ENCODE measurements around the gene TOM1. TPM values are rescaled to one million over a fixed set of nuclear protein-coding genes. Genes with fewer than 3 reads are reported as not detected.
"Not testable (repeated sequence)": the region's sequence is repeated elsewhere in the genome, so short reads cannot be mapped to it uniquely, and the experiment has no call there.

TOM1 gene
- total RNA-seq, 2 experiments from 2014 or later, result 16.2 to 20.0 TPM

- Mint-ChIP-seq H3K27me3 (peaks cover 6% of the 10 kb centered on the region), H3K27ac (no peak overlapping the region), H3K36me3 (ENCODE audit: low read depth) (no peaks in the 10 kb centered on the region), H3K4me3 (no peak overlapping the region), H3K9me3 (no peaks in the 10 kb centered on the region), H3K4me1 (ENCODE audit: low read depth) (peaks cover 3% of the 10 kb centered on the region)
- intact Hi-C loops (cut with micrococcal nuclease), result no loop called here
- DNase-seq, result no peak
- ChIA-PET CTCF (no interaction called here), POLR2A (interaction anchor here (2.6 kb wide), 1 partner anchor 18 kb away, joined by 6 read pairs; no protein-coding TSS in a partner anchor)
- TF ChIP-seq, protein P1, sequence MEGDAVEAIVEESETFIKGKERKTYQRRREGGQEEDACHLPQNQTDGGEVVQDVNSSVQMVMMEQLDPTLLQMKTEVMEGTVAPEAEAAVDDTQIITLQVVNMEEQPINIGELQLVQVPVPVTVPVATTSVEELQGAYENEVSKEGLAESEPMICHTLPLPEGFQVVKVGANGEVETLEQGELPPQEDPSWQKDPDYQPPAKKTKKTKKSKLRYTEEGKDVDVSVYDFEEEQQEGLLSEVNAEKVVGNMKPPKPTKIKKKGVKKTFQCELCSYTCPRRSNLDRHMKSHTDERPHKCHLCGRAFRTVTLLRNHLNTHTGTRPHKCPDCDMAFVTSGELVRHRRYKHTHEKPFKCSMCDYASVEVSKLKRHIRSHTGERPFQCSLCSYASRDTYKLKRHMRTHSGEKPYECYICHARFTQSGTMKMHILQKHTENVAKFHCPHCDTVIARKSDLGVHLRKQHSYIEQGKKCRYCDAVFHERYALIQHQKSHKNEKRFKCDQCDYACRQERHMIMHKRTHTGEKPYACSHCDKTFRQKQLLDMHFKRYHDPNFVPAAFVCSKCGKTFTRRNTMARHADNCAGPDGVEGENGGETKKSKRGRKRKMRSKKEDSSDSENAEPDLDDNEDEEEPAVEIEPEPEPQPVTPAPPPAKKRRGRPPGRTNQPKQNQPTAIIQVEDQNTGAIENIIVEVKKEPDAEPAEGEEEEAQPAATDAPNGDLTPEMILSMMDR (IDR thresholded peaks at IDR 0.05), result no peak
- ATAC-seq, result no peak
Measured at GRCh38 chr22:35392357-35392756, 92.7 kb downstream of the TOM1 start.

GRCh38 chr22:35393116-35394010, 93.7 kb downstream of the TOM1 start:
- H3K27ac Mint-ChIP-seq, result peak overlapping the region; percentile 8
- peaks cover 6% of the 10 kb centered on the region for H3K27me3 Mint-ChIP-seq
- H3K36me3 Mint-ChIP-seq (ENCODE audit: low read depth), result no peaks in the 10 kb centered on the region
- no peak for ATAC-seq
- intact Hi-C loops (cut with micrococcal nuclease), result no loop called here
- no peak for DNase-seq
- CTCF ChIA-PET, result no interaction called here
- no peak overlapping the region for H3K4me3 Mint-ChIP-seq
- peaks cover 3% of the 10 kb centered on the region for H3K4me1 Mint-ChIP-seq (ENCODE audit: low read depth)
- no peaks in the 10 kb centered on the region for H3K9me3 Mint-ChIP-seq
- TF ChIP-seq, protein P1 (IDR thresholded peaks at IDR 0.05), result no peak
- POLR2A ChIA-PET, result no interaction called here

- ChIA-PET CTCF (no interaction called here), POLR2A (interaction anchor here (0.7 kb wide), 1 partner anchor 41 kb away, joined by 3 read pairs; no protein-coding TSS in a partner anchor)
- TF ChIP-seq, protein P1 (IDR thresholded peaks at IDR 0.05), result no peak
- intact Hi-C loops (cut with micrococcal nuclease), result no loop called here
- Mint-ChIP-seq H3K27me3 (peaks cover 3% of the 10 kb centered on the region), H3K36me3 (ENCODE audit: low read depth) (no peaks in the 10 kb centered on the region), H3K9me3 (no peaks in the 10 kb centered on the region), H3K4me3 (no peak overlapping the region), H3K4me1 (ENCODE audit: low read depth) (peaks cover 3% of the 10 kb centered on the region), H3K27ac (no peak overlapping the region)
- DNase-seq (peak; percentile 14), ATAC-seq (no peak)
Measured at GRCh38 chr22:35394011-35394312, 94.3 kb downstream of the TOM1 start.

GRCh38 chr22:35394810-35395563, 95.3 kb downstream of the TOM1 start:
- no peaks in the 10 kb centered on the region for H3K9me3 Mint-ChIP-seq
- ChIA-PET POLR2A (interaction anchor here (0.7 kb wide), 1 partner anchor 42 kb away, joined by 3 read pairs; no protein-coding TSS in a partner anchor), CTCF (interaction anchor here (0.8 kb wide), 1 partner anchor 44 kb away, joined by 3 read pairs; no protein-coding TSS in a partner anchor)
- TF ChIP-seq, protein P1 (IDR thresholded peaks at IDR 0.05), result no peak
- no peak overlapping the region for H3K4me3 Mint-ChIP-seq
- ATAC-seq, result no peak
- peaks cover 3% of the 10 kb centered on the region for H3K4me1 Mint-ChIP-seq (ENCODE audit: low read depth)
- intact Hi-C loops (cut with micrococcal nuclease), result no loop called here
- H3K27ac Mint-ChIP-seq, result no peak overlapping the region
- DNase-seq, result no peak
- no peaks in the 10 kb centered on the region for H3K27me3 Mint-ChIP-seq
- peaks cover 5% of the 10 kb centered on the region for H3K36me3 Mint-ChIP-seq (ENCODE audit: low read depth)

DNA sequence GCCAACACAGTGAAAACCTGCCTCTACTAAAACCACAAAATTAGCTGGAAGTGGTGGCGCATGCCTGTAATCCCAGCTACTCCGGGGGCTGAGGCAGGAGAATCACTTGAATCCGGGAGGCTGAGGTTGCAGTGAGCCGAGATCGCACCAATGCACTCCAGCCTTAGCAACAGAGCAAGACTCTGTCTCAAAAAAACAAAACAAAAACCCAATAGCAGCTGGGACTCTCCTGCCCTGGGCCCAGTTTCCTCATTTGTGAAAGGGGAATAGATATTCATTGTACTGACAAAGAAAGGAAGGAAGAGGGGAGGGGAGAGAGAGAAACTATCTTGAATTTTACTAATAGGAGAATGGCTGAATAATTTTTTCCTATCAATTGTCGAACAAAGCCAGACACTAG, 96.9 kb downstream of the TOM1 start:
- Mint-ChIP-seq H3K4me1 (ENCODE audit: low read depth) (peaks cover 11% of the 10 kb centered on the region), H3K36me3 (ENCODE audit: low read depth) (peaks cover 18% of the 10 kb centered on the region)
- H3K27me3 Mint-ChIP-seq; H3K4me3 Mint-ChIP-seq; H3K9me3 Mint-ChIP-seq; DNase-seq; intact Hi-C loops (cut with micrococcal nuclease); ATAC-seq; H3K27ac Mint-ChIP-seq; CTCF ChIA-PET: not testable (repeated sequence)
- POLR2A ChIA-PET, result interaction anchor here (1.1 kb wide), 1 partner anchor 12 kb away, joined by 3 read pairs; no protein-coding TSS in a partner anchor

Measured in activated CD8-positive, alpha-beta T cell treated with anti-CD3 and anti-CD28 coated beads for 36 hours (primary cell).